SH-SY5Y (cell line): ENCODE results near the gene ZFHX3.

Source experiments
- GATA2 ChIP-seq: IDR thresholded peaks from 2 replicates; pipeline ENCODE4 v1.6.1; 2011; ENCODE audit warnings: mild to moderate bottlenecking, low read depth, low read length
- GATA3 ChIP-seq: IDR thresholded peaks from 2 replicates; pipeline ENCODE4 v1.6.1; 2011; ENCODE audit warnings: low read depth, mild to moderate bottlenecking, low read length, moderate library complexity

DNA sequence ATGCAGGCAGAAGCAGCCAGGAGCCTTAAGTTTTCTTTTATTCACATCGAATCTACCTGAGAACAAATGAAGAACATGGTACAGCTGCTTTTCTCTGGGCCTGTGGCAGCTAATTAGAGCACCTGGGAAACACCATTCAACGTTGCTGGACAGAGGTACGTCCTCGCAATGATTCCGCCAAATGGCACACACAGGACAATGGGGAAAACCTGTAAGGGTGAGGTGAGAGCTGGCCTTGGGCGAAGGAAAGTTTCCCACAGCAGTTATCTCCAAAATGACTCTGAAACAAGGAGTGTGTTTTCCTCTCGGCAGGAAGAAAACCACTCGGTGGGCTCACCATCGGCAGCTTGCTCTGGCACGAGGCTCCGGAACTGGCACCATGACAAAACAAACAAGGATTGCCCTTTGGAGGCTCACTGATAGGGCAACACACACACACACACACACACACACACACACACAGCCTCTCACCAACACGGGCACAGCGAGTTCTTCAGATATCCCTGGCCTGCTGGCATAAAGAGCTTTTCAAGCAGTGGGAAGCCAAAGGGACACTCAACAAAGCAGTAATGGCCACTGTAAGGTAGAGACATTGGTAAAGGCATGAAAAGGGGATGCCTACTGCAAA, 73.7 kb downstream of the ZFHX3 start:
- TF ChIP-seq GATA2 (no peak), GATA3 (no peak)
